Measurements from ENCODE around the gene GSTM3.

Gene GSTM3

GRCh38 chr1:109777980-109778625 is 37.3 kb upstream of the GSTM3 start:
- TF ChIP-seq CTCF (IDR thresholded peaks at IDR 0.05; ENCODE audit: insufficient read depth, low read length, poor library complexity, severe bottlenecking) = no peak
- no peak for TF ChIP-seq EZH2phosphoT487 (conservative IDR thresholded peaks at IDR 0.05; ENCODE audit: low read length)
- no peaks in the 10 kb centered on the region for H4K20me1 ChIP-seq (ENCODE audit: low read depth, low read length)
- H3K27ac ChIP-seq (ENCODE audit: low read depth, low read length) = no peak overlapping the region

GRCh38 chr1:109777436-109777835 is 36.6 kb upstream of the GSTM3 start:
- no peaks in the 10 kb centered on the region for H3F3A ChIP-seq (ENCODE audit: insufficient read depth)
- no peaks in the 10 kb centered on the region for H3K9me3 ChIP-seq (ENCODE audit: insufficient read depth, low read length)
- H3K27ac ChIP-seq (ENCODE audit: low read depth, low read length) = no peak overlapping the region
- no peaks in the 10 kb centered on the region for H3K79me2 ChIP-seq (ENCODE audit: insufficient read depth, low read length)
- no peaks in the 10 kb centered on the region for H3K36me3 ChIP-seq (ENCODE audit: low read length)
- no peaks in the 10 kb centered on the region for H4K20me1 ChIP-seq (ENCODE audit: low read depth, low read length)
- no peaks in the 10 kb centered on the region for H3K9me2 ChIP-seq (replicated peaks; ENCODE audit: insufficient read depth, low read length)
- no peak overlapping the region for H3K4me2 ChIP-seq (ENCODE audit: low read depth, low read length, poor library complexity, severe bottlenecking)
- TF ChIP-seq CTCF (IDR thresholded peaks at IDR 0.05; ENCODE audit: insufficient read depth, low read length, poor library complexity, severe bottlenecking) = no peak
- no peak for TF ChIP-seq EZH2phosphoT487 (conservative IDR thresholded peaks at IDR 0.05; ENCODE audit: low read length)
- no peak overlapping the region for H3K4me3 ChIP-seq (ENCODE audit: insufficient read depth, low read length, poor library complexity, severe bottlenecking)
- H3K9ac ChIP-seq (ENCODE audit: low read length) = no peak overlapping the region
- H3K27me3 ChIP-seq (ENCODE audit: low read length) = no peaks in the 10 kb centered on the region
- no peak overlapping the region for H2AFZ ChIP-seq (ENCODE audit: low read depth, low read length, severe bottlenecking)

More at GRCh38 chr1:109777980-109778625, 37.3 kb upstream of the GSTM3 start:
- Histone ChIP-seq H3F3A (ENCODE audit: insufficient read depth) (no peaks in the 10 kb centered on the region), H3K27me3 (ENCODE audit: low read length) (no peaks in the 10 kb centered on the region), H3K36me3 (ENCODE audit: low read length) (no peaks in the 10 kb centered on the region), H3K9ac (ENCODE audit: low read length) (no peak overlapping the region), H3K4me3 (ENCODE audit: insufficient read depth, low read length, poor library complexity, severe bottlenecking) (no peak overlapping the region), H3K4me2 (ENCODE audit: low read depth, low read length, poor library complexity, severe bottlenecking) (no peak overlapping the region), H3K79me2 (ENCODE audit: insufficient read depth, low read length) (no peaks in the 10 kb centered on the region), H2AFZ (ENCODE audit: low read depth, low read length, severe bottlenecking) (no peak overlapping the region), H3K9me3 (ENCODE audit: insufficient read depth, low read length) (no peaks in the 10 kb centered on the region), H3K9me2 (replicated peaks; ENCODE audit: insufficient read depth, low read length) (no peaks in the 10 kb centered on the region)

GRCh38 chr1:109776911-109777310 is 36.1 kb upstream of the GSTM3 start:
- Histone ChIP-seq H3F3A (ENCODE audit: insufficient read depth) (no peaks in the 10 kb centered on the region), H3K9me3 (ENCODE audit: insufficient read depth, low read length) (no peaks in the 10 kb centered on the region), H2AFZ (ENCODE audit: low read depth, low read length, severe bottlenecking) (no peak overlapping the region), H3K4me3 (ENCODE audit: insufficient read depth, low read length, poor library complexity, severe bottlenecking) (no peak overlapping the region), H4K20me1 (ENCODE audit: low read depth, low read length) (no peaks in the 10 kb centered on the region), H3K36me3 (ENCODE audit: low read length) (no peaks in the 10 kb centered on the region), H3K27ac (ENCODE audit: low read depth, low read length) (no peak overlapping the region), H3K9me2 (replicated peaks; ENCODE audit: insufficient read depth, low read length) (no peaks in the 10 kb centered on the region), H3K79me2 (ENCODE audit: insufficient read depth, low read length) (no peaks in the 10 kb centered on the region), H3K27me3 (ENCODE audit: low read length) (no peaks in the 10 kb centered on the region), H3K9ac (ENCODE audit: low read length) (no peak overlapping the region), H3K4me2 (ENCODE audit: low read depth, low read length, poor library complexity, severe bottlenecking) (no peak overlapping the region)
- TF ChIP-seq EZH2phosphoT487 (conservative IDR thresholded peaks at IDR 0.05; ENCODE audit: low read length) (no peak), CTCF (IDR thresholded peaks at IDR 0.05; ENCODE audit: insufficient read depth, low read length, poor library complexity, severe bottlenecking) (peak; percentile 86)

Measured in SU-DHL-6 (cell line).